ENCODE results near the gene ARF3.
A peak's percentile ranks its signal among the peaks of the same experiment; 100 is the strongest.

The ARF3 gene

GRCh38 chr12:48968467-48968866 is 11.2 kb upstream of the ARF3 start:
- Histone ChIP-seq H3K4me1 (ENCODE audit: low read length) (peaks cover 59% of the 10 kb centered on the region), H3K36me3 (replicated peaks; ENCODE audit: low read depth, low read length) (no peaks in the 10 kb centered on the region), H4K20me1 (ENCODE audit: insufficient read depth, low read length) (no peaks in the 10 kb centered on the region), H3K4me3 (ENCODE audit: low read length) (peak overlapping the region; percentile 96), H3K4me2 (ENCODE audit: low read length) (peak overlapping the region; percentile 98), H3K79me2 (ENCODE audit: low read length) (peaks cover 3% of the 10 kb centered on the region; the same call in 1 of the 2 replicates), H3K9me3 (ENCODE audit: insufficient read depth, low read length) (no peaks in the 10 kb centered on the region), H3K27ac (ENCODE audit: low read length) (peak overlapping the region; percentile 56), H3K9ac (ENCODE audit: low read length) (peak overlapping the region; percentile 45; the same call in 1 of the 2 replicates), H2AFZ (ENCODE audit: low read depth, low read length) (0 out of 2 replicates have a peak overlapping the region, but pooled peaks have one; percentile 4), H3K27me3 (ENCODE audit: low read depth, low read length) (no peaks in the 10 kb centered on the region)
- TF ChIP-seq CTCF (IDR thresholded peaks at IDR 0.05; ENCODE audit: low read depth, low read length) = no peak
- no peak for TF ChIP-seq EZH2phosphoT487 (IDR thresholded peaks at IDR 0.05; ENCODE audit: low read depth)

GRCh38 chr12:48967991-48968390 is 10.7 kb upstream of the ARF3 start:
- Histone ChIP-seq H3K27me3 (ENCODE audit: low read depth, low read length) (no peaks in the 10 kb centered on the region), H3K79me2 (ENCODE audit: low read length) (peaks cover 3% of the 10 kb centered on the region; the same call in 1 of the 2 replicates), H3K4me3 (ENCODE audit: low read length) (0 out of 2 replicates have a peak overlapping the region, but pooled peaks have one; percentile 96), H3K36me3 (replicated peaks; ENCODE audit: low read depth, low read length) (no peaks in the 10 kb centered on the region), H3K4me2 (ENCODE audit: low read length) (peak overlapping the region; percentile 98), H3K4me1 (ENCODE audit: low read length) (peaks cover 59% of the 10 kb centered on the region), H2AFZ (ENCODE audit: low read depth, low read length) (no peak overlapping the region), H3K27ac (ENCODE audit: low read length) (peak overlapping the region; percentile 56), H4K20me1 (ENCODE audit: insufficient read depth, low read length) (no peaks in the 10 kb centered on the region), H3K9ac (ENCODE audit: low read length) (peak overlapping the region; percentile 45; the same call in 1 of the 2 replicates), H3K9me3 (ENCODE audit: insufficient read depth, low read length) (no peaks in the 10 kb centered on the region)
- no peak for TF ChIP-seq EZH2phosphoT487 (IDR thresholded peaks at IDR 0.05; ENCODE audit: low read depth)
- no peak for TF ChIP-seq CTCF (IDR thresholded peaks at IDR 0.05; ENCODE audit: low read depth, low read length)

- H3K4me3 ChIP-seq (ENCODE audit: low read length) = peak overlapping the region; percentile 52
- peak overlapping the region; percentile 54 for H3K27ac ChIP-seq (ENCODE audit: low read length)
- peaks cover 59% of the 10 kb centered on the region for H3K4me1 ChIP-seq (ENCODE audit: low read length)
- TF ChIP-seq EZH2phosphoT487 (IDR thresholded peaks at IDR 0.05; ENCODE audit: low read depth) (no peak), CTCF (IDR thresholded peaks at IDR 0.05; ENCODE audit: low read depth, low read length) (no peak)
- no peaks in the 10 kb centered on the region for H3K36me3 ChIP-seq (replicated peaks; ENCODE audit: low read depth, low read length)
- no peaks in the 10 kb centered on the region for H3K9me3 ChIP-seq (ENCODE audit: insufficient read depth, low read length)
- peak overlapping the region; percentile 60 for H3K4me2 ChIP-seq (ENCODE audit: low read length)
- H2AFZ ChIP-seq (ENCODE audit: low read depth, low read length) = peak overlapping the region; percentile 85
- H4K20me1 ChIP-seq (ENCODE audit: insufficient read depth, low read length) = no peaks in the 10 kb centered on the region
- H3K9ac ChIP-seq (ENCODE audit: low read length) = peak overlapping the region; percentile 43
- H3K79me2 ChIP-seq (ENCODE audit: low read length) = peaks cover 3% of the 10 kb centered on the region; the same call in 1 of the 2 replicates
- H3K27me3 ChIP-seq (ENCODE audit: low read depth, low read length) = no peaks in the 10 kb centered on the region
Observed at GRCh38 chr12:48966177-48966895, 9.0 kb upstream of the ARF3 start.

- Histone ChIP-seq H3K4me3 (ENCODE audit: low read length) (no peak overlapping the region), H3K79me2 (ENCODE audit: low read length) (no peaks in the 10 kb centered on the region), H3K27ac (ENCODE audit: low read length) (no peak overlapping the region), H3K4me1 (ENCODE audit: low read length) (peaks cover 50% of the 10 kb centered on the region), H3K4me2 (ENCODE audit: low read length) (peak overlapping the region; percentile 60), H3K27me3 (ENCODE audit: low read depth, low read length) (no peaks in the 10 kb centered on the region), H3K9ac (ENCODE audit: low read length) (peak overlapping the region; percentile 43; the same call in 1 of the 2 replicates), H2AFZ (ENCODE audit: low read depth, low read length) (0 out of 2 replicates have a peak overlapping the region, but pooled peaks have one; percentile 85), H3K36me3 (replicated peaks; ENCODE audit: low read depth, low read length) (no peaks in the 10 kb centered on the region), H4K20me1 (ENCODE audit: insufficient read depth, low read length) (no peaks in the 10 kb centered on the region), H3K9me3 (ENCODE audit: insufficient read depth, low read length) (no peaks in the 10 kb centered on the region)
- TF ChIP-seq EZH2phosphoT487 (IDR thresholded peaks at IDR 0.05; ENCODE audit: low read depth) (no peak), CTCF (IDR thresholded peaks at IDR 0.05; ENCODE audit: low read depth, low read length) (no peak; the same call in 1 of the 2 replicates)
Observed at GRCh38 chr12:48965298-48965838, 8.1 kb upstream of the ARF3 start.

All from OCI-LY3 (cell line).